T-helper 2 cell treated with Interferon-gamma antibody and Interleukin-4, amounts not matched to agents 100 ng/mL and 5 ng/mL, for 36 hours (primary cell): ENCODE results near the gene B4GALNT3. TPM values are rescaled to one million over a fixed set of nuclear protein-coding genes. Genes with fewer than 3 reads are reported as not detected.

Source experiments
- intact Hi-C: fragments of 100-400 bp; cut with micrococcal nuclease; formaldehyde crosslinking; loops from one replicate; pipeline ENCODE4 v1.15.1; 2023
- total RNA-seq: library from RNA; stranded (reverse); gene quantifications from 2 replicates; pipeline ENCODE4 v1.2.3, GENCODE V29; 2022

B4GALNT3 gene
- total RNA-seq, 1 donor from 2014 or later: 15.6 TPM

DNA sequence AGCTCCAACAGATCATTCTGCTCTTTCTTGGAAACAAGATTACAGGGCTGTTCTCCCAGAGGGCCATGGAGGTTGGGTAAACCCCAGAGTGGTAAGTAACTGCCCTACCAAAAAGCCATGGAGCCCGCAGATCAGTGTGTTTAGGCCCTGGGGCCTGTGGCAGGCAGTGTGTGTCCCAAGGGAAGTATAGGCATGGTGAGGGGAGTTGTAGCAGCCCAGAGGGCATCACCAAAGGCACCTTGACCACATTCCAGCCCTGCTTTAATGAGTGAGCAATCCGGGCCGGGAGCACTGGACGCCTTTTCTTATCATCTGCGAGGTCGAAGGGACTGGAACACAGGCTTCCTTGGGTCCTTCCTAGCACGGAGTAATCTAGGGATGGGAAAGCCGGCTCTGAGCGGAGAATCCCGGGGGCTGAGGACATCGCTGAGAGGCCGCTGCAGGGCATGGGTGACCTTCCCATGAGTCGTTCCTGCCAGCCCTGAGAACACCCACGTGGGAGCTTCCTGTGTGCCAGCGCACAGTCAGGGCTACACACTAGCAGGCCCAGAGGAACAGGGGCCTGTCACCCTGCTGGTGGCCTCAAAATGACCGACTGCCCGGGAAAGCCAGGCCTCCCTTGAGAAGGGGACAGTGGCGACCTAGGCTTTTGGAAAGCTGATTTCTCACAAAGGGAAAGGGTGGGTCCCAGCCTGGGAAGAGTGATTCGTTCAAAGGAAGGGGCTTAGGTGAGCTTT lies 112.2 kb downstream of the B4GALNT3 start:
- intact Hi-C loops: no loop called here

DNA sequence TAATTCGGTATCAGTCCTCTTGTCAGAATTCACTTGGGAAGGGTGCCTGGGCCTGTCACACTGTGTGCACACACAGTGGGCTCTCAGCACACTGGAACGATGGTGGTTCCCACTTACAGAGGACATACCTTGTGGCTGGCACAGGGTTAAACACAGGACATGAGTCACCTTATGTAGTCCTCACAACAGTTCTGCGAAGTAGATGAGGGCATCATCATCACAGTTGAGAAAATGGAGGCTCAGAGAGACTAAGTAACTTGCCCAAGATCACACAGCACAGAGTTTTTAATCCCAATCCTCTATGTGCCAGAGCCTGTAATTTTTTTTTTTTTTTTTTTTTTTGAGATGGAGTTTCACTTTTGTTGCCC lies 112.8 kb downstream of the B4GALNT3 start:
- intact Hi-C loops: no loop called here

DNA sequence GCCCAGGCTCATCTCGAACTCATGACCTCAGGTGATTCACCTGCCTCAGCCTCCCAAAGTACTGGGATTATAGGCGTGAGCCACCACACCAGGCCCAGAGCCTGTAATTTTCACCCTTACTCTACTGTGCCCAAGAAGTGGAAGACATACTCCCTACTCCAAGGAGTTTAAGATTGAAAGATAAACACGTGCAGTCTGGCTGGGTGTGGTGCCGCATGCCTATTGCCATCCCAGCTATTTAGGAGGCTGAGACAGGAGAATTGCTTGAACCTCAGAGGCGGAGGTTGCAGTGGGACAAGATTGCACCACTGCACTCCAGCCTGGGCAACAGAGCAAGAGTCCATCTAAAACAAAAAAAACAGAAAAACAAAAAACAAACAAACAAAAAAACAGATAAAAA lies 113.5 kb downstream of the B4GALNT3 start:
- intact Hi-C loops: no loop called here

DNA sequence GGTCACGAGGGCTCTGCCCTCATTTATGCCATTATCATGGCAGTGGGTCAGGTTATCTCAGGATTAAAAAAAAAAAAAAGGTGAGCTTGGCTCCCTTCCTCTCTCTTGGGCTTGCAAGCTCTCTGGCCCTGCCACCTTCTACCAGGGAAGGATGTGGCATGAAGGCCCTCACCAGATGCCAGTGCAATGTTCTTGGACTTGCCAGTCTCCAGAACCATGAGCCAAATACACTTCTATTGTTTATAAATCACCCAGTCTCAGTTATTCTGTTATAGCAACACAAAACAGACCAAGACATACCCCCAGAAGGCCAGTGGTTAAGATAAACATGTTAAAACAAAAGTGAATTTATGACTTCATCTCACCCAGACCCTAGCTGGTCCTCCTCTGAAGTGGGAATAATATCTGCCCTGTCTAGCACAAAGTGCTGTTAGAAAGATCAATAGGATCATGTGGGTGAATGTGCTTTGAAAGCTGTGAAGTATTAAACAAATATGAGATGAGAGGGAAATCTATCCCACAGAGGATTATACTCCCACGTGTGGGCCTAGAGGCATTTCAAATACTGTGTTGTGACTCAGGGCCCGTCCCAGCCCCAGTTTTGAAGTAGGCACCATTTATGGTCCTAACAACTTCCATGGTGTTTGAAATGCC lies 114.9 kb downstream of the B4GALNT3 start:
- intact Hi-C loops: loop anchor here (5.0 kb wide), 1 partner anchor 68 kb away; no protein-coding TSS in a partner anchor

DNA sequence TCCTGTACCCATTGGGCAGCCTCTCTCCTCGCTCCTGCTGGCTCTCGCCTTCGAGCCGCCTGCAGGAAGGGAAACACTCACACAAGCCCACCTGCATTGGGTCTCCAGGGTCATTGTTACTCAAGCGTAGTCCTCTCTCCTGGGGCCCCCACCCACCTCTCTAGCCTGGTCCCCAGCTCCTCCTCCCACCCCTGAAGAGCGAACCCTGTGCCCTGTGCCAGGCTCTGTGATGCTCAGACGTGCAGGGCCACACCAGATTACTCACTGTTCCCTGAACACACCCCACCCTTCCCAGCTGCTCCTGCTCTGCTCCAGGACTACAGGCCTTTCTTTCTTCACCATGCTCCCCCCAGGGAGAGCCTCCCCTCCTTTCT lies 115.4 kb downstream of the B4GALNT3 start:
- intact Hi-C loops: loop anchor here (5.0 kb wide), 1 partner anchor 67 kb away; no protein-coding TSS in a partner anchor

DNA sequence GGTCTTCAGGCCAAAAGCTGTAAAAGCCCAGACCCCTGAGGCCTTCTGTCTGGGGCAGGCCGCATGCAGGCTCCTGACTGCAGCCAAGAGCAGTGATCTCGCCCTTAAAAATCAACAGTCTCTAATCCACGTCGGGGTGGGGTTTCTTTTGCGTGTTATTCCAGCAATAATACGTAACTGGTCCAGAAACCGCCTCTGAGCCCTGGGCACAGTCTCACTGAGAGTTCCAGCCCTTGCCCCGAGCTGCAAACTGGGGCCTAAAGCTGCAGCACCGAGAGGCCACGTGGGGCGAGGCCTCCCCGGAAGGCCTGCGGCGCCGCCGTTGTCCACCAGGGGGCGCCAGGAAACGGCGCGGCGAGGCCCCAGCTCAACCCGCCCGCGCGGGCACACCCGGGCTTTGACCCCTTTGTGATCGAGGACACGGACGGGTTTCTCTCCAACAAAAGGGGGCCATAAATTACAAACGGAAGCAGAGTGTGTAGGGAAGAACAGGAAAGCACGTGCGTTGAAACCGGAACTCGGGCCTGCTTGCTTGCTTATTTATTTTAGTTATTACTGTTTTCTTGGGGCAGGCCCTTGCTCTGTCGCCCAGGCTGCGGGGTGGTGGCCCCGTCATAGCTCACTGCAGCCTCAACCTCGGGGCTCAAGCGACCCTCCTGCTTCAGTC lies 116.3 kb downstream of the B4GALNT3 start:
- intact Hi-C loops: loop anchor here (1.0 to 5.0 kb wide), 4 partner anchors 55 to 239 kb away; no protein-coding TSS in a partner anchor

DNA sequence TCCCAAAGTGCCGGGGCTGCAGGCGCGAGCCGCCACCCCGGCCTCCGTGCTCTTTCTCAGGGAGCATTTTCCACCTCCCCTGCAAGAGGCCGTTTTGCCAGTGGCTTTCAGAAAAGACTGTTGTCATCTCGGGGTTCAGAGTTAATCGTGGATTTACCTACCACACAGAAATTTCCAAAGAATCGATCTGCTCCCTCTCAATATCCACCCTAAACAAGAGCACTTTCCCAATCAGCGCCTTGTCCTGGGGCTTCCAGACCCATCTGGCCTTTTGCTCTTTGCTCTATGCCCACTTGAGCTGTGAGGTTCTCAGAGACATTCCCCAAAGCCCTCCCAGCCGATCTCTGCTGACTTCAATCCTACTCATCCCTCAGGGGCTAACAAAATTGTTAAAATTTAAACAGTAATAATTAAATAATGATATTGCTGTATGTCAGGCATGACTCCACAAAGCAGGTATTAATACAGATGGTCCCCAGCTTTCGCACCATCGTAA lies 116.9 kb downstream of the B4GALNT3 start:
- intact Hi-C loops: loop anchor here (1.0 to 5.0 kb wide), 4 partner anchors 54 to 238 kb away; no protein-coding TSS in a partner anchor

DNA sequence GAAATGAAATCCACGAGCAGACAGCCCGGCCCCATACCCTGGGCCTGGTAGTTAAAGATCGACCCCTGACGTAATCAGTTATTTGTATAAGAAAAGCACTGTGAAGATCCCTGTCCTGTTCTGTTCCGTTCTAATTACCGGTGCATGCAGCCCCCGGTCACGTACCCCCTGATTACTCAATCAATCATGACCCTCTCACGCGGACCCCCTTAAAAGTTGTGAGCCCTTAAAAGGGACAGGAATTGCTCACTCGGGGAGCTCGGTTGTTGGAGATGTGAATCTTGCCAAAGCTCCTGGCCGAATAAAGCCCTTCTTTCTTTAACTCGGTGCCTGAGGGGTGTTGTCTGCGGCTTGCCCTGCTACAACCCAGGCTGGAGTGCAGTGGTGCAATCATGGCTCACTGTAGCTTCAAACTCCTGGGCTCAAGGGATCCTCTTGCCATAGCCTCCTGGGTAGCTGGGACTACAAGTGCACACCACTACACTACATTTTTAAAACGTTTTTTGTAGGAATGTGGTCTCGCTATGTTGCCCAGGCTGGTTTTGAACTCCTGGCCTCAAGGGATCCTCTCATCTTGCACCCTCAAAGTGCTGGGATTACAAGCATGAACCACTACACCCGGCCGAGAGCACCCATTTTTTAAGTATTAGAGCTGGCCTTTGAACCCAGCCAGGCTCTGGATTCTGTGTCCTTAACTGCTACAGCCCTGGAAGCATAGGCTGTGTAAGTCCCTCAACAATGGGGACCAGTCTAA lies 118.4 kb downstream of the B4GALNT3 start:
- intact Hi-C loops: loop anchor here (2.0 to 5.0 kb wide), 3 partner anchors 53 to 237 kb away; no protein-coding TSS in a partner anchor

DNA sequence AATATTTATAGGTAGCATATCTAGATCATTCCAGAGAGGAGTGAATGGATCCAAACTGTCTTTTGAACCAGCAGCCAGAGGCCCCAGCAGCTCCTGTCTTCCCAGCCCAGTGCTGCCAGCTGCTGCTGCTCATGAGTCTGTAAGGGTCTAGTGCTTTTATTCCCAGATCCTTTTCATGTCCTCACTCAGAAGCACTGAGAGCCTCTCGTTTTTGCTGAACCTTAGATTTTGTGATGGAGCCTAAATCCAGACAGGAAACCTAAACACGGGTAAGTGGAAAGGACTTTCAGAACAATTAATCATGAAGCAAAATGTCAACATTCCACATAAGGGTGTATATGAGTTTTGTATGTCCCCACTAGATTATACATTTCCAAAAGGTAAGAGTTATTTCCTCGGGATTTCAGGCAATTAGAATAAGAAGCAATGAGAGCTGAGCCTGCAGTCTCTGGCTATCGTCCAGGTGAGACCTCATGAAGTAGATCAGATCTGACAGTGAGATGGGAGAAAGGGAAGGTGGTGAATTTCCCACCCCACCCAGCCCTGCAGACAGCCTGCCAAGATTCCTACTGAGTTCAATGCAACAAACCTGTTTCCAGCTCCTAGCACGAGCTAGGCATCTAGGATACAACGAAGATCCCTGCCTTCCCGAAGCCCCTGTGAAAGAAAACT lies 119.1 kb downstream of the B4GALNT3 start:
- intact Hi-C loops: loop anchor here (5.0 kb wide), 1 partner anchor 63 kb away; no protein-coding TSS in a partner anchor

DNA sequence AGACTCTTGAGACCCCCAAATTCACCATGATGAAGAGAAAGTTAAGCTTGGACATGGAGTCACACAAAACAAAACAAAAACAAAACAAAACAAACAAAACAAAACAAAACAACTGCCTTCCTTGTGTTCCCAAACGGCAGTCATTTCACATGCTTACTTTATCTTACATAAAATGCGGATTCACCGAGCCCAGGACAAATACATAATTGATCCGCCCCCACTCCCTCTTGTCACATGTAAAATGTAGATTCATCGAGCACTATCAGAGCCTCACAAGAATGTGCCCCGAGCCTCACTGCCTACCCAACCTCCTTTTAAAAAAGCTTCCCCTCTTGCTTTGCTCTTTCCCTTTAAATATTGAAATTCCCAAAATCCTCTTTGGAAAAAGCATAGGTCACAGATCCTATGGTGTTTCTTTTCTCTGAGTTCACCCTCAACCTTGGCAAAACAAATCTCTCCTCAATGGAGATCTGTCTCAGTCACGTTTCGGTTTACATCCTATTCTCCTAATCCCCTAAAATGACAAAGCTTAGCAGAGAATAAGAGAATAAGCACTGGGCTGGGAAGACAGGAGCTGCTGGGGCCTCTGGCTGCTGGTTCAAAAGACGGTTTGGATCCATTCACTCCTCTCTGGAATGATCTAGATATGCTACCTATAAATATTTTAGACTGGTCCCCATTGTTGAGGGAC lies 119.8 kb downstream of the B4GALNT3 start:
- intact Hi-C loops: loop anchor here (5.0 kb wide), 1 partner anchor 63 kb away; no protein-coding TSS in a partner anchor

DNA sequence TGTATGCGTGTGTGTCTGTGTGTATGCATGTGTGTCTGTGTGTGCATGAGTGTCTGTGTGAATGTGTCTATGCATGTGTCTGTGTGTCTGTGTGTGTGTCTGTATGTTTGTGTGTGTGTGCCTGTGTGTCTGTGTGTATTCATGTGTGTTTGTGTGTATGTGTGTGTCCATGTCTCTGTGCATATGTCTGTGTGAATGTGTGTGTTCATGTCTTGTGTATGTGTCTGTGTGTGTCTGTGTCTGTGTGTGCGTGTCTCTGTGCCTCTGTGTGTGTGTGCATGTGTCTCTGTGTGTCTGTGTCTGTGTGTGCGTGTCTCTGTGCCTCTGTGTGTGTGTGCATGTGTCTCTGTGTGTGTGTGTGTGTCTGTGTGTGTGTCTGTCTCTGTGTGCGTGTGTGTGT lies 121.1 kb downstream of the B4GALNT3 start:
- intact Hi-C loops: no loop called here

DNA sequence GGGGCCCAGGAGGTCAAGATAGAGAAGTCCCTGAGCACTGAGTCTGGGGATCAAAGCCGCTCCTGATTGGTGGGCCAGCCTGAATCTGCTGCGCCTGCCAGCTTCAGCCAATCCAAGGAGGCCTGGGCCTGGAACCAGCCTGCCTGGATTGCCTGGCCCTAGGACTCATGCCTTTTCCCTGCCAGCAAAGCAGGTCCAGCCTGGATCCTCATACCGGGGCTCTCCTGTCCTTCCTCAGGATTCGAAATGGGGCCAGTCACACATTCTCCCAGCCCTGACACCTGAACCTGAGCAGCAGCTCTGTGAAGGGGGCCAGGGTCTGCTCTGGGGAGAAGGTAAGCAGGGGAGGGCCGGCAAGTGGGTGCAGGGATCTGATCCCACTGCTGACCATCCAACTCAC lies 121.6 kb downstream of the B4GALNT3 start:
- intact Hi-C loops: no loop called here

DNA sequence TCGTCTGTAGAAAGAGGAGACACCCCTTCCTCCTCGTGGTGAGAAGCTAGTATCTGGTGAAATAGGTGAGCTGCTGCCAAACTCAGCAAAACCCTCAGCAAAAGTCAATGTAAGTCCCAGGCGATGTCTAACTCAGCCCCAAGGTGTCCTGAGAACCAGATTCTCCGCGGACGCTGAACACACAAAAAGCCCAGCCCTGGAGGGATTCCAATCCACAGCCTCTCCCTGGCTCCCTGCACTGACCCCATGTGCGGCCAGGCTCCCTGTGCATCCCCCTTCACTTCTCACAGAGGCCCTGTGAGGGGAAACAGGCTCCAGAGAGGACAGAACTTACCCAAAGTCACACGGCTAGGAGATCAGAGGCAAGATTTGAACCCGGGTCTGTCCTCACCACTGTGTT lies 122.0 kb downstream of the B4GALNT3 start:
- intact Hi-C loops: no loop called here

DNA sequence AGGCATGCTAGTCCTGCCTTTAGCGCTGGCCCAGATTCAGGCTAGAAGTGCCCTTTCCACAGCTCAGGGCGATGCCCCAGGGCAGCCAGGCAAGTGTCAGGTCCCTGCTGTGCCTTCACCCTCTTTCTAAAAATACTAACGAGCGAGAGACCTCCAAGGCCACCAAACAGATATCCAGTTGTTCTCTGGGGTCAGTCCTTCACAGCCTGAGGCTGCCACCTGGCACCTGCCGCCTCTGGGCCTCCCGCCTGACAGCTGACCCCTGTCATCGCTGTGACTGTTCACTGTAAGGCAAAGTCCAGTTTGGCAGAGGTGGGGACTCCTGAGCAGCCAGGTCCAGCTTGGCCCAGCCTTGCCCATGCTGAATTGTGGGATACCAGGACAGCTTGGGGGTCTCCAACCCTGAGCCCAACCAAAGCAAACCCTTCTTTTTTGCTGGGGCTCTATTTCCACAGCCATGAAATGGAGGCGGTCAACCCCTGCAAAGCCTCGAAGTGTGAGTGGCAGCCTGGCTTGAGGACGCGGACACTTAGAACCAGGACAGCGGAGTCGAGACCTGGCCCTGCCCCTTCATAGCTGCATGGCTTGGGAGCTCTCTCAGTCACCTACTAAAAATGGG lies 123.6 kb downstream of the B4GALNT3 start:
- intact Hi-C loops: no loop called here

DNA sequence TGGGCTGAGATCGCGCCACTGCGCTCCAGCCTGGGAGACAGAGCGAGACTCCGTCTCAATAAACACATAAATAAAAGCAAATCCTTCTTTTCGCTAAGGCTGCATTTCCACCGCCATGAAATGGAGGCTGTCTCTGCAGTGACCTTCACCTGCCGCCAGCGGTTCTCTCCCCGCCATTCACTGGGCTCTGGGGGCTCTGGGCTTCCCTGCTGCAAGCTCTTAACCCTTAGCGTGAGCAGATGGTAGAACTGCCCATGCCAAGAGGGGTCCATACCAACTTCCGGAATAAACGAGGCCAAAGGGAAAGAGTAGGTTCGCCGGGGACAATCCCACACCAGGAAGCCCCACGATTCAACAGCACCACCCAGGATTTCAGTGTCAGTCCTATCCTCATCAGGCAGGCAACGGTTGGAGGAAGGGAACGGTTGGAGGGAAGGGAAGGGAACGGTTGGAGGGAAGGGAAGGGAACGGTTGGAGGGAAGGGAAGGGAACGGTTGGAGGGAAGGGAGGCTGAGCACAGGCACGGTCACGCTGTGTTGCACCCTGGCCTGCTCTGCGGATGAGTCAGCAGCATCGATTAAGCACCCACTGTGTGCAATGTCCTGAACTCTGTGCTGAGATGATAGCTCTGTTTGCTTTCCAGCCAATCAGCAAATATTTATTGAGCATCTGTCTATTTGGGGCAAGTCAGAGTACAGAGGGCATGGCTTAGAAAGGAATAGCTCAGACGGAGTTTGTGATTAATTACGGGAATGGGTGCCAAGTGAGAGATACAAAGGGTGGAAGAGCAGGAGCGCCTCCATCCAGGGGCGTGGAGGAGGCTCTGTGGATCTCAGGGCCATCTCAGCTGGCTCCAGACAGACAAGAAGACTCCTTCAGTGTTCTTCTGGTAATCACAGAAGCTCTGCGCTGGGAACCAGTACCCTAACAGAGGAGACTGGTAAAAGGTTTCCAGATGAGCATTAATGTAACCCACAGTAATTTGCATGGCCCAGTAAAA lies 125.6 kb downstream of the B4GALNT3 start:
- intact Hi-C loops: no loop called here

DNA sequence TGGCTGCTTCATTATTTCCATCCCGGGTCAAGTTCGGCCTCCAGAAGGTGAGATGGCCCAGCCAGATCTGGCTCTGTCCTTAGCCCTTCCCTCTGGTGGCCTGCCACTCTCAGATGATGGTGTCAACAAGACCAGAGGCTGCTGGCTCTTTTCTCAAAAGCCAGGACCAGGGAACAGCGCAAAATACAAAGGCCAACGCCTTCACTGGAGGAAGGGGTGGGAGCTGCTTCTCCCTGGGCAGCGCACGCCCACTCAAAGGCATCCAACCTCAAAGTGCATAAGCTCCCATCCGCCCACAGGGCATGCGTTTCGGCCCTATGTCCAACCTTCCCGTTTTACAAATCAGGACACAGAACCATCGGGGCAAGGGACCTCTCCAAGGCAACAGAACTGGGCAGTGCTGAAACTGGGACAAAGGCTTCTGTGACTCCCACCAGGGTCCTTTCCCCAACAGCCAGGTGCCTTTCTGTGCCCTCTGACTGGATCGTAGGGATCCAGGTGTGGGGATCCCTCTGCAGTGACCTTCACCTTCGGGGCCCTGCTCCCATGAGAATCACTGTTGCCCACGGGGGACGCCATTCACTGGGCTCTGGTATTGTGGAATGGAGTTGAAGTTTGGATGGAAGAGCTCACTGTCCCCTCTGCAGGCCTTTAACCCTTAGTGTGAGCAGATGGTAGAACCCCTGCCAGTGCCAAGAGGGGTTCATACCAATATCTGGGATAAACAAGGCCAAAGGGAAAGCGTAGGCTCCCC lies 126.8 kb downstream of the B4GALNT3 start:
- intact Hi-C loops: no loop called here
